Activated CD4-positive, alpha-beta memory T cell treated with anti-CD3 and anti-CD28 coated beads, Interleukin-2, amount 10 ng/mL, durations not matched to agents 7 days and 5 days (primary cell): ENCODE measurements around the gene AP1M2. TPM values are rescaled to one million over a fixed set of nuclear protein-coding genes. Genes with fewer than 3 reads are reported as not detected.

Source experiments
- CTCF ChIA-PET: fragments of 350-600 bp; sonication (Branson Sonifier 250); formaldehyde crosslinking; loops from one replicate; lab custom pipeline; 2021; ENCODE audit warnings: antibody characterized with exemption, inconsistent platforms; lab: Charles Lee
- POLR2A ChIA-PET: fragments of 350-600 bp; sonication (Branson Sonifier 250); formaldehyde crosslinking; loops from one replicate; lab custom pipeline; 2021; ENCODE audit warnings: antibody characterized with exemption; lab: Charles Lee
- DNase-seq: peaks from one replicate; pipeline ENCODE4 v3.0.0-alpha.2; 2020
- H3K27ac Mint-ChIP-seq: one replicate; pipeline ENCODE4 v1.8.0; 2021; ENCODE audit warnings: mild to moderate bottlenecking, mixed read lengths
- H3K27me3 Mint-ChIP-seq: one replicate; pipeline ENCODE4 v1.8.0; 2021; ENCODE audit warnings: mixed read lengths
- H3K36me3 Mint-ChIP-seq: one replicate; pipeline ENCODE4 v1.8.0; 2021; ENCODE audit warnings: low read depth, mixed read lengths
- H3K4me1 Mint-ChIP-seq: one replicate; pipeline ENCODE4 v1.8.0; 2021; ENCODE audit warnings: mixed read lengths
- H3K4me3 Mint-ChIP-seq: one replicate; pipeline ENCODE4 v1.8.0; 2021; ENCODE audit warnings: mild to moderate bottlenecking, mixed read lengths
- H3K9me3 Mint-ChIP-seq: one replicate; pipeline ENCODE4 v1.8.0; 2021; ENCODE audit warnings: mixed read lengths
- total RNA-seq, 2 experiments: library from RNA; stranded (reverse); gene quantifications; one replicate each; pipeline ENCODE4 v1.2.3, GENCODE V29; 2021

Gene AP1M2
- total RNA-seq, 2 experiments from 2014 or later = not detected

DNA sequence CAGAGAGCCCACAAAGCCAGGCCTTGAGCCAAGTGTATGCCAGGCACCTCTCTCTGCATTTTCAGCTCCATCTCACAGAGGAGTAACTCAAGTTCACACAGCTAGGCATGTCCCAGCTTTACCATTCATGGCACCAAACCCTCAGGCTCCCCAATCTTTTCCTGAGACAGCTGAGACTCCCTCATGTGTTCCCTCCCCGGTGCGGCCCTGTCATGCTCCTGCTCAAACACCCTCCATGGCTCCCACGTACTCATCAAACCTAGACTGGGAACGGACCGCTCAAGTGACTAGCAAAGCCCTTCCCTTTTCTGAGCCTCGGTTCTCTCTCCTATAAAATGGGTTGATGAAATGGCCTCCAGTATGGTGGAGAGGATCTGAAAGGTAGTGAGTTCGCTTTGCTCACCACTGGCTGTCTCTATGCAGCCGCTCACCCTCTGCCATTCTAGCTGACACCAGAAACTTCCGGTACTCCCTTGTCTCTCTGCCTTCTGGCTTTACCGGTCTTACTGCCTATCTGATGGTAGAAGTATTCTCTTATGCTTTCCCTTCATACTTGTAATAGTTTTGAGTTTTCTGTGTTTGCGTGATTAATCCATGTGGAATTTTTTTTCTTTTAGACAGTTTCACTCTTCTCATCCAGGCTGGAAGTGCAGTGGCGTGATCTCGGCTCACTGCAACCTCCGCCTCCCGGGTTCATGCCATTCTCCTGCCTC, 30.5 kb upstream of the AP1M2 start:
- H3K27me3 Mint-ChIP-seq = no peaks in the 10 kb centered on the region
- peaks cover 32% of the 10 kb centered on the region for H3K36me3 Mint-ChIP-seq
- no peak for DNase-seq
- peaks cover 42% of the 10 kb centered on the region for H3K4me1 Mint-ChIP-seq
- H3K27ac Mint-ChIP-seq = no peak overlapping the region
- H3K9me3 Mint-ChIP-seq = no peaks in the 10 kb centered on the region
- ChIA-PET CTCF (interaction anchor here (0.6 kb wide), 1 partner anchor 27 kb away, joined by 3 read pairs; no protein-coding TSS in a partner anchor), POLR2A (interaction anchor here (5.1 kb wide), 1 partner anchor 14 kb away, joined by 31 read pairs; no protein-coding TSS in a partner anchor)
- H3K4me3 Mint-ChIP-seq = no peak overlapping the region

DNA sequence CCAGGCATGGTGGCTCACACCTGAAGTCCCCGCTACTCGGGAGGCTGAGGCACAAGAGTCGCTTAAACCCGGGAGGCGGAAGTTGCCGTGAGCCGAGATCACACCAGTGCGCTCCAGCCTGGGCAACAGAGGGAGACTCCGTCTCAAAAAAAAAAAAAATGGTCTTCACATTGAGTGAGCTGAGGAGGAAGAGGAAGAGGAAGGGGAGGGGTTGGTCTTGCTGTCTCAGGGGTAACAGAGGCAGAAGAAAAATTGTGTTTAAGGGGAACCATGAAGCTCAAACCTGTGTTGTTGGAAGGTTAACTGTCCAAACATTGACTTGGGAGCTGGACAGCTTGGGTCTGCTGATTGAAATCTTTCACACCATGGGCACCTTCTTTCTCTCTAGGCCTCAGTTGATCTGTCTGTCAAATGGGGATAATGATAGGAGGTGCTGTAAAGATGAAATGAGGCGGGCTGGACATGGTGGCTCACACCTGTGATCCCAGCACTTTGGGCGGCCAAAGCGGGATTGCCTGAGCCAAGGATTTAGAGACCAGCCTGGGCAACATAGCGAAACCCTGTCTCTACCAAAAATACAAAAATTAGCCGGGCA, 28.4 kb upstream of the AP1M2 start:
- ChIA-PET CTCF (interaction anchor here (1.2 kb wide), 2 partner anchors 29 to 34 kb away, joined by 3 to 6 read pairs; no protein-coding TSS in a partner anchor), POLR2A (interaction anchor here (5.1 kb wide), 1 partner anchor 12 kb away, joined by 31 read pairs; no protein-coding TSS in a partner anchor)
- Mint-ChIP-seq H3K36me3 (peaks cover 23% of the 10 kb centered on the region), H3K27me3 (no peaks in the 10 kb centered on the region), H3K27ac (peak overlapping the region; percentile 16), H3K4me1 (peaks cover 31% of the 10 kb centered on the region), H3K9me3 (no peaks in the 10 kb centered on the region), H3K4me3 (no peak overlapping the region)
- DNase-seq = no peak

DNA sequence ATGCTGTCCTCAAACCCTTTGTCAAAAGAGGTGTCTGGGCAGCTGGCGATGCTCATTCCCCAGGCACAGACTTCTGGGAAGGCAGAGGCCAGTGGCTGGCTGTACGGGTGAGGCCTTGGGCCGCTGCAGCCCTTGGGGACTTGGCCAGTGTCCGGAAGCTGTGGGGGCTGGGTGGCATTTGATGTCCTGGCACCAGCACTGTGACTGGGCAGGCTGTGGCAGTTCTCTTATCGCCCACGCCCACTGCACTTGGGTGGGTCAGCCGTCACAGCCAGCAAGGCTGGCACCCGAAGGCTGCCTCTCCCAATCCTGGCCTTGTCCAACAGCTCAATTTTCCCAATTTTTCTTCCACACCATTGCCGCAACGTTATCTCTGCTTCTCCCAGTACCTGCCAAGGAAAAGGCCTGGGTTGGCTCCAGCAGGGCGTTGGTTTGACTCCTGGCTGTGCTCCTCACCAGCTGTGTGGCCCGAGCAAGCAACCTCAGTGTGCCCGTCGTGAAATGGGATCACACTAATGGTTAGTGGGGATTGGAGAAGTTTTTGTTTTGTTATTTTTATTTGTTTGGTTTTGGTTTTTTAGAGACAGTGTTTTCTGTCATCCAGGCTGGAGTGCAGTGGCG, 25.5 kb upstream of the AP1M2 start:
- DNase-seq = no peak
- POLR2A ChIA-PET = interaction anchor here (0.8 to 2.6 kb wide), 5 partner anchors 10 to 40 kb away, joined by 3 to 21 read pairs (median 5); partner anchors contain the start of gene SLC44A2
- Mint-ChIP-seq H3K4me1 (peaks cover 28% of the 10 kb centered on the region), H3K9me3 (no peaks in the 10 kb centered on the region), H3K36me3 (peaks cover 16% of the 10 kb centered on the region), H3K4me3 (no peak overlapping the region), H3K27me3 (no peaks in the 10 kb centered on the region), H3K27ac (no peak overlapping the region)
- CTCF ChIA-PET = interaction anchor here (2.1 kb wide), 1 partner anchor 32 kb away, joined by 7 read pairs; no protein-coding TSS in a partner anchor

DNA sequence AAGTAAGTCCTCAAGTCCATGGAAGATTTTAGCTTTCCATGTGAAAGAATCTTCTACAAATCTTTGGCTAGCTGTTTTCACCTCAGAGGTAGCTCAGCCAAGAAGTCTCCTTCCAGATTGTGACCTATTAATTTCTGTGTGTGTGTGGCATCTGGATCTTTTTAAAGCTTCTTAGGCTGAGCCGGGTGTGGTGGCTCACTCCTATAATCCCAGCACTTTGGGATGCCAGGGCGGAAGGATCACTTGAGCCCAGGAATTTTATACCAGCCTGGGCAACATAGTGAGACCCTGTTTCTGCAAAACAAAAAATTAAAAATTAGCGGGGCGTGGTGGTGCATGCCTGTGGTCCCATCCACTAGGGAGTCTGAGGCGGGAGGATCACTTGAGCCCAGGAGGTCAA, 24.8 kb upstream of the AP1M2 start:
- H3K27me3 Mint-ChIP-seq = no peaks in the 10 kb centered on the region
- no peak for DNase-seq
- H3K27ac Mint-ChIP-seq = no peak overlapping the region
- H3K36me3 Mint-ChIP-seq = peaks cover 15% of the 10 kb centered on the region
- ChIA-PET CTCF (interaction anchor here (0.6 to 2.1 kb wide), 3 partner anchors 31 to 36 kb away, joined by 3 to 7 read pairs (median 5); no protein-coding TSS in a partner anchor), POLR2A (interaction anchor here (0.8 to 2.6 kb wide), 5 partner anchors 9 to 41 kb away, joined by 3 to 21 read pairs (median 5); partner anchors contain the start of gene SLC44A2)
- no peaks in the 10 kb centered on the region for H3K9me3 Mint-ChIP-seq
- H3K4me3 Mint-ChIP-seq = no peak overlapping the region
- H3K4me1 Mint-ChIP-seq = peaks cover 26% of the 10 kb centered on the region

DNA sequence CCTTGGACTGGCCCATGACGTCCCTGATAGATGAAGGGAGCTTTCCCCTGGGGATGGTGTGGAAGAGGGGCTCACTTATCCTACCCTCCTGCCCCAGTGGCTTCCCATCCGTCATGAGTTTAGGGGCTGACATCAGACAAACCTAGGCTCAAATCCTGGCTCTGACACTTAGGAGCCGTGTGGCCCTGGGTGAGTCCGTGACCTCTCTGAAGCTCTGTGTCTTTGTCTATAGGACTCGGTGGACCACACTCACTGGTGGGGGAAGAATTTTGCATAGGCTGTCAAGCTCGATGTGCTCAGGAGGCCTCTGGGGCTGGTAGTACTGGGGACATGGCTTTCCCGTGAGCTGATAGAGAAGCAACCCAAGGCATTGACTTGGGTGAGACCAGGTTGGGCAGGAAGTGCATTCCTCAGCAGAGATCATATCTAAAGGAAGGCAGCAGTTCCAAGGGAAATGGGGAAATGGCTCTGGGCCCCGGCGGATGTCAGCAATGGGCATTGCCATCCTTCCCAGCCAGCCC, 17.4 kb upstream of the AP1M2 start:
- ChIA-PET POLR2A (interaction anchor here (0.7 to 4.3 kb wide), 24 partner anchors 7 to 113 kb away, joined by 3 to 41 read pairs (median 7); partner anchors contain the start of genes CDKN2D, DNM2, KEAP1 and KRI1), CTCF (interaction anchor here (0.5 to 4.0 kb wide), 4 partner anchors 21 to 201 kb away, joined by 3 to 39 read pairs (median 10); no protein-coding TSS in a partner anchor)
- Mint-ChIP-seq H3K9me3 (no peaks in the 10 kb centered on the region), H3K27ac (peak overlapping the region; percentile 99), H3K36me3 (peaks cover 18% of the 10 kb centered on the region), H3K27me3 (peaks cover 3% of the 10 kb centered on the region), H3K4me3 (peak overlapping the region; percentile 95), H3K4me1 (peaks cover 25% of the 10 kb centered on the region)
- no peak for DNase-seq

DNA sequence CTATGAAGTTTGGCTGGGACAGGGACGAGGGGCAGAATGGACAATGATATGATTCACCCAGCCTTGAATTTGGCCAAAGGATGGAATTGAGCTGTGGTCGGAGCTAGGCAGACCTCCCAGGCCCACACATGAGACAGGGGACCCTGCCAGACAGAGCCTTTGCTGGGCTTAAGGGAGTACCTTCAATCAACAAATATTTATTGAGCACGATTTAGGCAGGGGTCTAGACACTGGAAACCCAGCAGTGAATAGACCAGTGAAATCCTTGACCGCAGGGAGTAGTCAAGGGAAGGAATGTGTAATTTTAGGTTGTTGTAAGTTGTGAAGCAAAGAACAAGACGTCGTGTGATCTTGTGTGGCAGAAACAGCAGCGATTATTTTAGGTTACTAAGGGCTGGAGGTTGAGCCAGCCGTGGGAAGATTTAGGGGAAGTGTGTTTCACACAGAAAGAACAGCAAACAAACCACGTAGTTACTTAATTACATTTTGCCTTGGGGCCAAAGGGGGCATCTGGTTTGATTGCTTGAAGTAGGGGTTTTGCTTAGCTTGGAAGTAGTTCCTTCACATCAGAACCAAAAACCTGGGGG, 16.9 kb upstream of the AP1M2 start:
- POLR2A ChIA-PET = interaction anchor here (0.7 to 4.3 kb wide), 30 partner anchors 8 to 490 kb away, joined by 3 to 41 read pairs (median 6); partner anchors contain the start of genes CDKN2D, DNM2, KRI1 and QTRT1
- Mint-ChIP-seq H3K27me3 (peaks cover 3% of the 10 kb centered on the region), H3K9me3 (no peaks in the 10 kb centered on the region), H3K27ac (peak overlapping the region; percentile 99), H3K36me3 (peaks cover 18% of the 10 kb centered on the region), H3K4me3 (peak overlapping the region; percentile 95), H3K4me1 (peaks cover 25% of the 10 kb centered on the region)
- CTCF ChIA-PET = interaction anchor here (0.6 to 4.0 kb wide), 4 partner anchors 21 to 113 kb away, joined by 3 to 39 read pairs (median 10); no protein-coding TSS in a partner anchor
- DNase-seq = peak; percentile 32

DNA sequence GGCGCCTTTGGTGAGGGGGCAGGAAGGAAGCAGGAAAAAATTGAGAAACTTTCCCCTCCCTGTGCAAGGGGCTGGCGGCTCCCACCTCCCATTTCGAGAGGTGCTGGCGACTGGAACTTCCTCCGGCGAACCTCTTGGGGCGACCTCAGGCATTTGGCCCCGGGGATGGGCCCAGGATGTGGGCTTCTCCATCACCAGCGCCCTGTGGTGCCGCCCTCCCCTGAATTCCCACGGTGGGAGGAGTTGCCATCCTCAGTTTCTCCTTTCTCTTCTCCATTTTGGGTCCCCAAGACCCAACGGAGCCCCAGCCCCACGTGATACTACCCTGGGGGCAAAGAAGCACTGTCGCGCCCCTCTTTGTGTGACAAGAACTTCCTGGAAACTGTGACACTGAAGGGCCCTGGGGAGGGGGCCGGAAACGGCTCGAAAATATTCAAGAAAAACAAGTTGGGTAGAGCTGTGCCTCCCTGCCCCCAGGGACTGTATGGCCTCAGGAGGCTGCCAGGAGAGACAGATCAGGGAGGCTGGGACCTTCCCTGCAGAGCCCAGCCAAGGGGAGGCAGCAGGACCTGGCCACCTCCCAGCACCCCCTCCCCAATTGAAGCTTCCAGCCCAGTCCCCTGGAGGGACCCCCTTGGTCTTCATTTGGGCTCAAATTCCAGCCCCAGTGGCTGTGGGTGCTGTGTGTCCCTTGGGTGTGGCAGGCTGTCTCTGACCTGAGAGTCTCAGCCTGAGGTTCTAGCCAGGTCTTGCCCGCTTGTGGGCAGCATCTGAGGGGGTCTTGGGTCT, 16.2 kb upstream of the AP1M2 start:
- CTCF ChIA-PET = interaction anchor here (1.1 to 4.0 kb wide), 4 partner anchors 23 to 114 kb away, joined by 3 to 39 read pairs (median 9); no protein-coding TSS in a partner anchor

DNA sequence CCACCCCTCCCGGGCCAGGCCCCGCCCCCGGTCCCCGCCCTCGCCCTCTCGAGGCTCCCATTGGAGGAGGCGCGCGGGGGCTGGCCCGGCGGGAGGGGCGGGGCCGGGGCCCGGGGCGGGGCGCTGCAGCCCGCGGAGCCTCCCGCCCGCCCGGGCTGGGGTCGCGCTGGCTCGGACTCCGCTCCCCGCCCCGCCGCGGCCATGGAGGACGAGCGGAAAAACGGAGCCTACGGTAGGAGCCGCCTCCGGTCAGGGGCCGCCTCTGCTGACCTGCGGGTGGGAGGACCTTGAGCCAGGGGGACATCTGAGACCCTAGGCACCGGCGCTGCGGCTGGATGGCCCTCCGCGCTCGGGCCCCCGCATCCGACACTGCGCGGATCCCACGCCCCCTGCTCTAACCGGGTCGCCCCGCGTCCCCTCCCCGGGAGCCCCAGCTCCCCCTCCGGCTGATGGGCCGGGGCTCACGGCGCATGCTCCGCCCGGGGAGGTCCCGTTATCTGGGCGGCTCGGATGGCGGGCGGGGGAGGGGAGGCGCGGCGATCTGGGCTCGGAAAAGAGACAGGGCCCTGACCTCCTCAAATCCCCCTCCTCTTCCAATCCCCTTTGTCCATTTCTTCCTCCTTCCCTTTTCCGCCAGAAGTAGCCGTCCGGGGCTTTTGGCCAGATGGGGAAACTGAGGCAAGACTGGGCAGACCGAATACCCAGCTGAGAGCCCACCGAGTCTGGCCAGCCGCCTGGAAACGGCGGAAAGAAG, 15.4 kb upstream of the AP1M2 start:
- peaks cover 25% of the 10 kb centered on the region for H3K4me1 Mint-ChIP-seq
- no peaks in the 10 kb centered on the region for H3K9me3 Mint-ChIP-seq
- DNase-seq = peak; percentile 91
- peak overlapping the region; percentile 95 for H3K4me3 Mint-ChIP-seq
- CTCF ChIA-PET = interaction anchor here (0.6 to 4.0 kb wide), 10 partner anchors 17 to 326 kb away, joined by 3 to 39 read pairs (median 4); partner anchors contain the start of gene DNM2
- H3K27me3 Mint-ChIP-seq = peaks cover 3% of the 10 kb centered on the region
- H3K27ac Mint-ChIP-seq = peak overlapping the region; percentile 99
- POLR2A ChIA-PET = interaction anchor here (0.7 to 4.3 kb wide), 24 partner anchors 8 to 492 kb away, joined by 3 to 41 read pairs (median 7); partner anchors contain the start of genes ATG4D, CDKN2D, DNM2 and KRI1
- H3K36me3 Mint-ChIP-seq = peaks cover 18% of the 10 kb centered on the region

More for the DNA sequence above, 16.2 kb upstream of the AP1M2 start:
- peak overlapping the region; percentile 99 for H3K27ac Mint-ChIP-seq
- peaks cover 25% of the 10 kb centered on the region for H3K4me1 Mint-ChIP-seq
- POLR2A ChIA-PET = interaction anchor here (0.7 to 4.3 kb wide), 32 partner anchors 8 to 491 kb away, joined by 3 to 41 read pairs (median 6); partner anchors contain the start of genes CDKN2D, DNM2, KRI1 and QTRT1
- H3K4me3 Mint-ChIP-seq = peak overlapping the region; percentile 95
- DNase-seq = peak; percentile 87
- peaks cover 18% of the 10 kb centered on the region for H3K36me3 Mint-ChIP-seq
- peaks cover 3% of the 10 kb centered on the region for H3K27me3 Mint-ChIP-seq
- no peaks in the 10 kb centered on the region for H3K9me3 Mint-ChIP-seq

DNA sequence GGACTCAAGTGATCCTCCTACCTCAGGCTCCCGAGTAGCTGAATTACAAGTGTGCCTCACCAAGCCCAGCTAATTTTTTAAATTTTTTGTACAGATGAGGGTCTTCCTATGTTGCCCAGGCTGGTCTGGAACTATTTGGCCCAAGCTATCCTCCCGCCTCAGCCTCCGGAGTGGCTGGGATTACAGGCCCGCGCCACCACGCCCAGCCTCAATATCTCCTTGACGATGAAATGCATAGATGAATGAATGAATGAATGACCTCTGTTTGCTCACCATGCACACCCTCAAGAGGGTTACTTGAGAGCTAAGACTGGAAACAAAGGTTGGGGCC, 14.9 kb upstream of the AP1M2 start:
- CTCF ChIA-PET = interaction anchor here (0.6 to 4.0 kb wide), 9 partner anchors 17 to 325 kb away, joined by 3 to 39 read pairs (median 4); partner anchors contain the start of gene DNM2
- peaks cover 24% of the 10 kb centered on the region for H3K4me1 Mint-ChIP-seq
- DNase-seq = no peak
- POLR2A ChIA-PET = interaction anchor here (0.7 to 4.3 kb wide), 16 partner anchors 10 to 492 kb away, joined by 3 to 41 read pairs (median 6); partner anchors contain the start of genes ATG4D, CDKN2D, KRI1 and SLC44A2
- peak overlapping the region; percentile 43 for H3K27ac Mint-ChIP-seq
- no peaks in the 10 kb centered on the region for H3K9me3 Mint-ChIP-seq
- peaks cover 3% of the 10 kb centered on the region for H3K27me3 Mint-ChIP-seq
- H3K4me3 Mint-ChIP-seq = peak overlapping the region; percentile 31
- peaks cover 18% of the 10 kb centered on the region for H3K36me3 Mint-ChIP-seq

DNA sequence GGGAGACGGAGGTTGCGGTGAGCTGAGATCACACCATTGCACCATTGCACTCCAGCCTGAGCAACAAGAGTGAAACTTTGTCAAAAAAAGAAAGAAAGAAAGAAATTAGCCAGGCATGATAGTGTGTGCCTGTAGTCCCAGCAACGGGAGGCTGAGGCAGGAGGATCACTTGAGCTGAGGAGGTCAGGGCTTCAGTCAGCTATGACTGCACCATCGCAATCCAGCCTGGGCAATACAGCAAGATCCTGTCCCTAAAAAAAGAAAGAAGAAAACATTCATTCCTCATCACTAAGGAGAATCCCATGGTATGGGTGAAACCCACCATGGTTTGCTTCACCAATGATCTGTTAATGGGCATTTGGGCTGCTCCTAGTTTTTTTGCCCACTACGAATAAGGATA, 13.0 kb upstream of the AP1M2 start:
- H3K9me3 Mint-ChIP-seq = no peaks in the 10 kb centered on the region
- no peak overlapping the region for H3K27ac Mint-ChIP-seq
- no peak overlapping the region for H3K4me3 Mint-ChIP-seq
- ChIA-PET POLR2A (interaction anchor here (1.1 to 1.2 kb wide), 2 partner anchors 12 to 22 kb away, joined by 3 read pairs; no protein-coding TSS in a partner anchor), CTCF (interaction anchor here (1.1 to 2.4 kb wide), 2 partner anchors 20 to 45 kb away, joined by 3 to 14 read pairs; no protein-coding TSS in a partner anchor)
- H3K27me3 Mint-ChIP-seq = peaks cover 3% of the 10 kb centered on the region
- H3K4me1 Mint-ChIP-seq = peaks cover 42% of the 10 kb centered on the region
- no peak for DNase-seq
- peaks cover 18% of the 10 kb centered on the region for H3K36me3 Mint-ChIP-seq
